ENCODE results near the gene EMID1. TPM values are rescaled to one million over a fixed set of nuclear protein-coding genes. Genes with fewer than 3 reads are reported as not detected.

EMID1 gene
- total RNA-seq, 2 experiments from 2014 or later = not detected

GRCh38 chr22:29256606-29257325 lies 51.1 kb downstream of the EMID1 start:
- Histone ChIP-seq H3K9me3 (ENCODE audit: low read length) (no peaks in the 10 kb centered on the region), H2AFZ (ENCODE audit: low read length) (no peak overlapping the region), H3K9me2 (ENCODE audit: insufficient read depth, low read length) (no peaks in the 10 kb centered on the region), H3K27ac (ENCODE audit: low read depth, low read length, poor library complexity, severe bottlenecking) (no peak overlapping the region), H3K79me2 (ENCODE audit: insufficient read depth, low read depth, low read length) (no peaks in the 10 kb centered on the region), H4K20me1 (ENCODE audit: insufficient read depth, low read length) (no peaks in the 10 kb centered on the region), H3K4me1 (ENCODE audit: insufficient read depth, low read length, poor library complexity, severe bottlenecking) (no peaks in the 10 kb centered on the region), H3K4me3 (ENCODE audit: low read depth, low read length, poor library complexity, severe bottlenecking) (no peak overlapping the region), H3K36me3 (ENCODE audit: insufficient read depth, low read length) (no peaks in the 10 kb centered on the region), H3K4me2 (ENCODE audit: low read length) (no peak overlapping the region)
- TF ChIP-seq CTCF (conservative IDR thresholded peaks at IDR 0.05; ENCODE audit: low read length) (no peak), EZH2phosphoT487 (IDR thresholded peaks at IDR 0.05; ENCODE audit: borderline replicate concordance, low read depth, low read length) (no peak)
- BruUV-seq (replicated peaks) = no TSS peak
- ChIA-PET CTCF (ENCODE audit: unreplicated experiment) (no interaction called here), POLR2A (no interaction called here)
- DNase-seq (ENCODE audit: low spot score) = no peak
- intact Hi-C loops (cut with micrococcal nuclease; ENCODE audit: unreplicated experiment) = no loop called here

- no peak overlapping the region for H3K4me2 ChIP-seq (ENCODE audit: low read length)
- H3K4me1 ChIP-seq (ENCODE audit: insufficient read depth, low read length, poor library complexity, severe bottlenecking) = no peaks in the 10 kb centered on the region
- H3K36me3 ChIP-seq (ENCODE audit: insufficient read depth, low read length) = no peaks in the 10 kb centered on the region
- POLR2A ChIA-PET = no interaction called here
- no peaks in the 10 kb centered on the region for H4K20me1 ChIP-seq (ENCODE audit: insufficient read depth, low read length)
- intact Hi-C loops (cut with micrococcal nuclease; ENCODE audit: unreplicated experiment) = no loop called here
- no peaks in the 10 kb centered on the region for H3K79me2 ChIP-seq (ENCODE audit: insufficient read depth, low read depth, low read length)
- no peak for DNase-seq (ENCODE audit: low spot score)
- H2AFZ ChIP-seq (ENCODE audit: low read length) = no peak overlapping the region
- H3K9me2 ChIP-seq (ENCODE audit: insufficient read depth, low read length) = no peaks in the 10 kb centered on the region
- no peaks in the 10 kb centered on the region for H3K9me3 ChIP-seq (ENCODE audit: low read length)
- CTCF ChIA-PET (ENCODE audit: unreplicated experiment) = no interaction called here
- no TSS peak for BruUV-seq (replicated peaks)
- H3K4me3 ChIP-seq (ENCODE audit: low read depth, low read length, poor library complexity, severe bottlenecking) = no peak overlapping the region
- TF ChIP-seq EZH2phosphoT487 (IDR thresholded peaks at IDR 0.05; ENCODE audit: borderline replicate concordance, low read depth, low read length) (no peak), CTCF (conservative IDR thresholded peaks at IDR 0.05; ENCODE audit: low read length) (no peak)
- no peak overlapping the region for H3K27ac ChIP-seq (ENCODE audit: low read depth, low read length, poor library complexity, severe bottlenecking)
Observed at GRCh38 chr22:29257751-29258181, 52.1 kb downstream of the EMID1 start.

GRCh38 chr22:29258407-29259252 lies 52.9 kb downstream of the EMID1 start:
- intact Hi-C loops (cut with micrococcal nuclease; ENCODE audit: unreplicated experiment) = no loop called here
- no peak for TF ChIP-seq EZH2phosphoT487 (IDR thresholded peaks at IDR 0.05; ENCODE audit: borderline replicate concordance, low read depth, low read length)
- no peak for TF ChIP-seq CTCF (conservative IDR thresholded peaks at IDR 0.05; ENCODE audit: low read length)

More at GRCh38 chr22:29258407-29259252, 52.9 kb downstream of the EMID1 start:
- Histone ChIP-seq H3K27ac (ENCODE audit: low read depth, low read length, poor library complexity, severe bottlenecking) (no peak overlapping the region), H3K4me2 (ENCODE audit: low read length) (no peak overlapping the region), H3K79me2 (ENCODE audit: insufficient read depth, low read depth, low read length) (no peaks in the 10 kb centered on the region), H3K4me1 (ENCODE audit: insufficient read depth, low read length, poor library complexity, severe bottlenecking) (no peaks in the 10 kb centered on the region), H3K36me3 (ENCODE audit: insufficient read depth, low read length) (peaks cover 3% of the 10 kb centered on the region), H3K9me2 (ENCODE audit: insufficient read depth, low read length) (no peaks in the 10 kb centered on the region), H3K9me3 (ENCODE audit: low read length) (no peaks in the 10 kb centered on the region), H4K20me1 (ENCODE audit: insufficient read depth, low read length) (no peaks in the 10 kb centered on the region), H2AFZ (ENCODE audit: low read length) (no peak overlapping the region), H3K4me3 (ENCODE audit: low read depth, low read length, poor library complexity, severe bottlenecking) (no peak overlapping the region)
- DNase-seq (ENCODE audit: low spot score) = no peak
- BruUV-seq (replicated peaks) = no TSS peak
- POLR2A ChIA-PET = no interaction called here
- CTCF ChIA-PET (ENCODE audit: unreplicated experiment) = no interaction called here
